Psoas muscle (tissue), 8 donors: ENCODE results near the gene C15orf39. TPM values are rescaled to one million over a fixed set of nuclear protein-coding genes. Genes with fewer than 3 reads are reported as not detected.

Experiments
- ATAC-seq, 4 donors: fragments of 200-7000 bp; cut with Tn5 transposase; one replicate each; pipeline ENCODE4 v1.9.1; 2020; ENCODE audit warnings: moderate library complexity in 3 of 4, mild to moderate bottlenecking in 2 of 4
- DNase-seq, 2 donors: peaks; one replicate each; pipeline ENCODE4 v3.0.0-alpha.2; 2020
- H3K27ac ChIP-seq: fragments of 200-600 bp; one replicate; pipeline ENCODE4 v1.8.0; 2022
- H3K27me3 ChIP-seq, 3 donors: fragments of 200-600 bp in 1 of 3; one replicate each; pipeline versions ENCODE4 v1.6.1 to v1.8.0; 2013 to 2022; ENCODE audit warnings: low read length in 2 of 3, mild to moderate bottlenecking in 2 of 3, moderate library complexity in 1 of 3; ENCODE audit not compliant: insufficient read depth in 3 of 3
- H3K36me3 ChIP-seq, 2 donors: fragments of 200-600 bp in 1 of 2; one replicate each; pipeline versions ENCODE4 v1.6.1 to v1.8.0; 2013 to 2022; ENCODE audit warnings: low read depth in 1 of 2, mild to moderate bottlenecking in 1 of 2, moderate library complexity in 1 of 2; ENCODE audit not compliant: insufficient read depth in 1 of 2
- H3K4me1 ChIP-seq: fragments of 200-600 bp; one replicate; pipeline ENCODE4 v1.8.0; 2022
- H3K4me3 ChIP-seq: fragments of 200-600 bp; one replicate; pipeline ENCODE4 v1.8.0; 2022; ENCODE audit warnings: mild to moderate bottlenecking
- H3K9me3 ChIP-seq: fragments of 200-600 bp; one replicate; pipeline ENCODE4 v1.8.0; 2022
- WGBS, 3 donors: extraction: QIAGEN DNeasy Blood & Tissue Kit; methylation state at CpG; one replicate each; pipeline versions ENCODE4 v1.1.6 to v1.1.7; 2013; 5-methylcytosine and 5-hydroxymethylcytosine counted together
- intact Hi-C, 2 donors: fragments of 100-400 bp; cut with DNase I; formaldehyde crosslinking; loops; one replicate each; pipeline versions ENCODE4 v1.11.0 to v1.14.2; 2022
- polyA plus RNA-seq, 3 donors: library from polyadenylated mRNA; stranded (reverse); fragments of 200-250 nt; gene quantifications; one replicate each; pipeline ENCODE4 v1.2.3, GENCODE V29; 2013
- total RNA-seq, 4 donors: library from RNA; stranded (reverse); fragmentation: NEBNext Ultra II Directional in 2 of 4; extraction: Animal tissue kit (Norgen Biotek cat#: 25700) in 2 of 4; gene quantifications; one replicate each; pipeline versions ENCODE4 v1.2.1 to v1.2.4, GENCODE V29; 2021 to 2023
- TF ChIP-seq, protein P1 (sequence below): fragments of 200-600 bp; IDR thresholded peaks from one replicate; pipeline ENCODE4 v1.8.0; 2022; ENCODE audit warnings: antibody characterized with exemption
- donor health status: healthy with polysubstance abuse.
- donor health status: DM: no; HTN: no; CAD: no; lungs with moderate emphysema.
- donor health status: Bipolar disorder and iron deficiency.
- donor health status: healthy.
- donor health status: DM: yes; HTN: yes; CAD: no.
- donor health status: DM: no; HTN: no; CAD: no.
- donor health status: DM: no; HTN: no; CAD: no.
- donor health status: DM: yes; HTN: yes; CAD: no.

Gene C15orf39
- total and polyA plus RNA-seq, 7 donors, result 2.5 to 4.6 (median 4.0) TPM

DNA sequence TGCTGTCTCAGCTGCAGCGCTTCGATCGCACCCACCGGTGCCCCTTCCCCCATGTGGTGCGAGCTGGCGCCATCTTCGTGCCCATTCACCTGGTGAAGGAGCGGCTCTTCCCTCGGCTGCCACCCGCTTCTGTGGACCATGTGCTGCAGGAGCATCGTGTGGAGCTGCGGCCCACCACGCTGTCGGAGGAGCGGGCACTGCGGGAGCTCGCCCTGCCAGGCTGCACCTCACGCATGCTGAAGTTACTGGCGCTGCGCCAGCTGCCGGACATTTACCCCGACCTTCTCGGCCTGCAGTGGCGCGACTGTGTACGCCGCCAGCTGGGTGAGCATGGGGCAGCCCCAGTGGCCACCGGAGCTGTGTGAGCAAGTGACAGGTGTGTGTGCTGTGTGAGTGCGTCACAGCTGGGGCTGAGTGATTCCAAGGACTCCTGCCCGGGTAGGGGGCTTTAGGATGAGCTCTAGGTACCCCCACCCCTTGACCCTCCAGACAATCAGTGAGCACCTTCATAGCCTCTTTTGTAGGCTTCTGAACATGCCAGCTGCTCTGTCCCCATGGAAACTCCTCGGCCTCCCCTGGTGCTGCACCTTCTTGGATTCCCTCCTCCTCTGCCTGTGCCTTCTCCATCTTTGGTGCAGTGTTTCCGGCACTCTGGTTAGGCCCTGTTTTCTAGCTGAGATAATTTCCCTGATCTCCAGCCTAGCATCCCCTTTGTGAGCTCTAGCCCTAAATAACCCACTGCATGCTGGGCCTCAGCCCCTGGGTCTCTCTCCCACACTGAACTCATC is 7.0 kb downstream of the C15orf39 start:
- H3K27ac ChIP-seq, result no peak overlapping the region
- peaks cover 4 to 61% of the 10 kb centered on the region in 2 donors for H3K36me3 ChIP-seq
- 67 to 80% (median 72%) methylated on average over 27 to 32 of the region's 32 CpGs for WGBS, 3 donors
- peaks cover 14% of the 10 kb centered on the region for H3K4me1 ChIP-seq
- no peaks in the 10 kb centered on the region for H3K9me3 ChIP-seq
- DNase-seq, result no peak
- H3K4me3 ChIP-seq, result no peak overlapping the region
- intact Hi-C loops, result no loop called here
- H3K27me3 ChIP-seq, result no peaks in the 10 kb centered on the region
- ATAC-seq, result no peak
- TF ChIP-seq, protein P1, sequence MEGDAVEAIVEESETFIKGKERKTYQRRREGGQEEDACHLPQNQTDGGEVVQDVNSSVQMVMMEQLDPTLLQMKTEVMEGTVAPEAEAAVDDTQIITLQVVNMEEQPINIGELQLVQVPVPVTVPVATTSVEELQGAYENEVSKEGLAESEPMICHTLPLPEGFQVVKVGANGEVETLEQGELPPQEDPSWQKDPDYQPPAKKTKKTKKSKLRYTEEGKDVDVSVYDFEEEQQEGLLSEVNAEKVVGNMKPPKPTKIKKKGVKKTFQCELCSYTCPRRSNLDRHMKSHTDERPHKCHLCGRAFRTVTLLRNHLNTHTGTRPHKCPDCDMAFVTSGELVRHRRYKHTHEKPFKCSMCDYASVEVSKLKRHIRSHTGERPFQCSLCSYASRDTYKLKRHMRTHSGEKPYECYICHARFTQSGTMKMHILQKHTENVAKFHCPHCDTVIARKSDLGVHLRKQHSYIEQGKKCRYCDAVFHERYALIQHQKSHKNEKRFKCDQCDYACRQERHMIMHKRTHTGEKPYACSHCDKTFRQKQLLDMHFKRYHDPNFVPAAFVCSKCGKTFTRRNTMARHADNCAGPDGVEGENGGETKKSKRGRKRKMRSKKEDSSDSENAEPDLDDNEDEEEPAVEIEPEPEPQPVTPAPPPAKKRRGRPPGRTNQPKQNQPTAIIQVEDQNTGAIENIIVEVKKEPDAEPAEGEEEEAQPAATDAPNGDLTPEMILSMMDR, result no peak

DNA sequence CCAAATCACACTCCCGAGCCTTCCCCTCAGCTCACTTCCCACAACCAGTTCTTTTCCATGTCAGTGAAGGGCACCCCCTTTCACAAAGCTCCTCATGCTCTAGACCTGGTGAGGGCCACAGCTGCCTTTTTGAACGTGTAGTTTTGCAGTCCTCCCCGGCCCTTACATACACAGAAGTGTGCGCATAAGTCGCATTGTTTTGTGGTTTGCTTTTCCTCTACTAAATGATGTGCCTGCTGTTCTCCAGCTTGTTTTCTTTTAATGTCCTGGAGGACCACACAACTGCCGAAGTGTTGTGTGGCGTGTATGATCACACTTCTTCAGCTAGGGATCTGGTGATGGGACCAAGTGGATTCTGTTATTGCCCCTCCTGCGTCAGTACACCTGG is 7.6 kb downstream of the C15orf39 start:
- no peaks in the 10 kb centered on the region for H3K27me3 ChIP-seq
- 78 to 84% (median 83%) methylated on average over 8 of the region's 8 CpGs for WGBS, 3 donors
- H3K4me1 ChIP-seq, result peaks cover 8% of the 10 kb centered on the region
- DNase-seq (no peak), ATAC-seq (no peak)
- no peaks in the 10 kb centered on the region for H3K9me3 ChIP-seq
- H3K27ac ChIP-seq, result no peak overlapping the region
- TF ChIP-seq, protein P1, result no peak
- H3K36me3 ChIP-seq, result peaks cover 4 to 61% of the 10 kb centered on the region in 2 donors
- intact Hi-C loops, result no loop called here
- H3K4me3 ChIP-seq, result no peak overlapping the region

DNA sequence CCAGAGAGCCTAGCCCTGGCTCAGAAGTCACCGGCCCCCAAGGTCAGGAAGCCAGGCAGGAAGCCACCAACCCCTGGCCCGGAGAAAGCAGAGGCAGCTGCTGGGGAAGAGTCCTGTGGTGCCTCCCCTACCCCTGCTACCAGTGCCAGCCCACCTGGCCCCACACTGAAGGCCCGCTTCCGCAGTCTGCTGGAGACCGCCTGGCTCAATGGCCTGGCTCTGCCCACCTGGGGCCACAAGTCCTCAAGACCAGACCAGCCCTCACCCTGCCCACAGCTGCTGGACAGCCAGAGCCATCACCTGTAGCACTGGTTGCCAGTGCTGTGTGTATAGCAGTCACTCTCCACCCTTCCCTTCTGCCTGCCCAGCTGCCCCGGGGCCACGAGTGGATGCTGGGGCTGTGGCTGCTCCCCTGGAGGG is 9.1 kb downstream of the C15orf39 start:
- H3K9me3 ChIP-seq, result no peaks in the 10 kb centered on the region
- DNase-seq (no peak), ATAC-seq (no peak)
- 81 to 88% (median 83%) methylated on average over 7 of the region's 7 CpGs for WGBS, 3 donors
- H3K4me1 ChIP-seq, result no peaks in the 10 kb centered on the region
- intact Hi-C loops, result no loop called here
- TF ChIP-seq, protein P1, result no peak
- no peak overlapping the region for H3K4me3 ChIP-seq
- no peaks in the 10 kb centered on the region for H3K27me3 ChIP-seq
- peaks cover 4 to 61% of the 10 kb centered on the region in 2 donors for H3K36me3 ChIP-seq
- H3K27ac ChIP-seq, result no peak overlapping the region

DNA sequence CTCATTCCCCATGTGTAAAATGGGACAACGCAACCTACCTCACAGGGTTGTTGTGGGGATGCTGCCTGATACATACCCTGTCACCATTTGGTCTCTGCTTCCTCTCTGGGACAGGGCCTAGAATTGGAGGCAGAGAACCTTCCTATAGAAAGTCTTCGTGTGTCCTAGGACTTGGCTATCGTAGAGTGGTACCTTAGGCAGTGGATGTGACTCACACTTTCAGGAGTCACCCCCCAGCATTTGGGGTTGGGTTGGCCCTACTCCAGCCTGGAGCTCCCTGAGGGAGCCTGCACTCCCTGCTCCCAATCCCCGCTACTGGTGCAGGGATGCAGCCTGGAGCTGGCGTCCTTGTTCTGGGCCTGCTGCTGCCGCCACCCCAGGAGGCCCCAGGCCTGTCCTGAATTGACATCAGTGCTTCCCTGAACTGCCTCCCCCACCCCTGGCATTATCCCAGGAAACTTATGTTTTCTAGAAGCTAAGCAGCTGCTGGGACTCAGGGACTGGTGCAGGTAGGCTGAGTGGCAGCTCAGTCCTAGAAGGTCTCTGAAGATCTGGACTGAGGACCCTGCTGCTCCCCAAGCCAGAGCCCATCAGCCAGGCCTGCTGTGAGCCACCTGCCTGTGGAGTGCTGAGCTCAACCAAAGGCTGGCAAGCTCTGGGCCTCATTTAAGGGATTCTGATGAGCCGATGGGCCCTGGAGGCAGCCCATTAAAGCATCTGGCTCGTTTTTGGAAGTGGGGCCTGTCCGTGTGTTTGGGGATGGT is 9.9 kb downstream of the C15orf39 start:
- DNase-seq (no peak), ATAC-seq (no peak)
- intact Hi-C loops, result no loop called here
- Histone ChIP-seq H3K27me3 (no peaks in the 10 kb centered on the region), H3K36me3 (peaks cover 4 to 53% of the 10 kb centered on the region in 2 donors), H3K4me1 (no peaks in the 10 kb centered on the region), H3K9me3 (no peaks in the 10 kb centered on the region), H3K27ac (no peak overlapping the region), H3K4me3 (no peak overlapping the region)
- 73 to 79% (median 77%) methylated on average over 9 of the region's 9 CpGs for WGBS, 3 donors
- TF ChIP-seq, protein P1, result no peak
